Measurements from ENCODE around the gene NPPB. TPM values are rescaled to one million over a fixed set of nuclear protein-coding genes. Genes with fewer than 3 reads are reported as not detected.

Gene NPPB
- total RNA-seq, 1 experiment from 2014 or later = not detected

GRCh38 chr1:11860083-11860482, 1.3 kb upstream of the NPPB start:
- no peak overlapping the region for H3K4me3 Mint-ChIP-seq
- no peak for ATAC-seq
- TF ChIP-seq RELA (CRISPR knock-in tag; IDR thresholded peaks at IDR 0.05; ENCODE audit: borderline replicate concordance) = no peak
- H3K4me1 Mint-ChIP-seq = no peaks in the 10 kb centered on the region
- CTCF ChIA-PET = interaction anchor here (0.7 to 1.5 kb wide), 2 partner anchors 9 to 262 kb away, joined by 3 to 4 read pairs; no protein-coding TSS in a partner anchor
- no peak for DNase-seq (ENCODE audit: low spot score)
- no peaks in the 10 kb centered on the region for H3K9me3 Mint-ChIP-seq
- POLR2A ChIA-PET = no interaction called here
- H3K27ac Mint-ChIP-seq = no peak overlapping the region
- H3K27me3 Mint-ChIP-seq (ENCODE audit: low read depth) = peaks cover 46% of the 10 kb centered on the region
- H3K36me3 Mint-ChIP-seq = no peaks in the 10 kb centered on the region

- ATAC-seq (peak; percentile 80), DNase-seq (ENCODE audit: low spot score) (peak; percentile 92)
- Mint-ChIP-seq H3K9me3 (no peaks in the 10 kb centered on the region), H3K27ac (no peak overlapping the region), H3K4me1 (no peaks in the 10 kb centered on the region), H3K27me3 (ENCODE audit: low read depth) (peaks cover 46% of the 10 kb centered on the region), H3K36me3 (no peaks in the 10 kb centered on the region), H3K4me3 (peak overlapping the region; percentile 29)
- CTCF ChIA-PET = interaction anchor here (0.5 to 1.5 kb wide), 8 partner anchors 8 to 108 kb away, joined by 3 to 11 read pairs (median 4); partner anchors contain the start of genes CLCN6 and MTHFR
- POLR2A ChIA-PET = interaction anchor here (0.6 kb wide), 1 partner anchor 36 kb away, joined by 4 read pairs; no protein-coding TSS in a partner anchor
- TF ChIP-seq OVOL2 (CRISPR knock-in tag; IDR thresholded peaks at IDR 0.05; ENCODE audit: borderline replicate concordance) (no peak), ATF2 (CRISPR knock-in tag; IDR thresholded peaks at IDR 0.05; ENCODE audit: borderline replicate concordance, low read depth) (no peak), GABPB1 (CRISPR knock-in tag; IDR thresholded peaks at IDR 0.05) (peak; percentile 81), ZNF121 (CRISPR knock-in tag; IDR thresholded peaks at IDR 0.05) (0 out of 2 replicates have a peak, but pooled peaks have one; percentile 37), ZNF396 (CRISPR knock-in tag; IDR thresholded peaks at IDR 0.05; ENCODE audit: borderline replicate concordance) (no peak), ZNF317 (CRISPR knock-in tag; IDR thresholded peaks at IDR 0.05; ENCODE audit: borderline replicate concordance, low read depth) (no peak), SP1 (CRISPR knock-in tag; conservative IDR thresholded peaks at IDR 0.05) (peak; percentile 59), ATF1 (CRISPR knock-in tag; IDR thresholded peaks at IDR 0.05) (peak; percentile 88; the same call in 1 of the 2 replicates), ZNF263 (CRISPR knock-in tag; IDR thresholded peaks at IDR 0.05; ENCODE audit: low read depth) (peak; percentile 69; the same call in 1 of the 2 replicates), ZNF671 (CRISPR knock-in tag; IDR thresholded peaks at IDR 0.05) (no peak), AR (CRISPR knock-in tag; IDR thresholded peaks at IDR 0.05) (no peak), NR3C1 (CRISPR knock-in tag; conservative IDR thresholded peaks at IDR 0.05; ENCODE audit: low read depth) (no peak), CTCF (IDR thresholded peaks at IDR 0.05) (no peak), ZNF232 (CRISPR knock-in tag; IDR thresholded peaks at IDR 0.05) (peak; percentile 93), ZMAT4 (CRISPR knock-in tag; IDR thresholded peaks at IDR 0.05) (no peak), IRF2 (CRISPR knock-in tag; IDR thresholded peaks at IDR 0.05; ENCODE audit: borderline replicate concordance, low read depth) (no peak), HMGA2 (CRISPR knock-in tag; IDR thresholded peaks at IDR 0.05) (no peak), ZNF416 (CRISPR knock-in tag; IDR thresholded peaks at IDR 0.05) (no peak), JUN (CRISPR knock-in tag; IDR thresholded peaks at IDR 0.05) (peak; percentile 97), GRHL2 (CRISPR knock-in tag; IDR thresholded peaks at IDR 0.05; ENCODE audit: insufficient replicate concordance, severe bottlenecking) (no peak), TP53 (CRISPR knock-in tag; IDR thresholded peaks at IDR 0.05) (no peak; the same call in 1 of the 2 replicates), NFYB (CRISPR knock-in tag; conservative IDR thresholded peaks at IDR 0.05; ENCODE audit: low read depth) (peak; percentile 40; the same call in 1 of the 2 replicates), CDX4 (CRISPR knock-in tag; IDR thresholded peaks at IDR 0.05; ENCODE audit: borderline replicate concordance) (no peak)
- TF ChIP-seq, protein P1, sequence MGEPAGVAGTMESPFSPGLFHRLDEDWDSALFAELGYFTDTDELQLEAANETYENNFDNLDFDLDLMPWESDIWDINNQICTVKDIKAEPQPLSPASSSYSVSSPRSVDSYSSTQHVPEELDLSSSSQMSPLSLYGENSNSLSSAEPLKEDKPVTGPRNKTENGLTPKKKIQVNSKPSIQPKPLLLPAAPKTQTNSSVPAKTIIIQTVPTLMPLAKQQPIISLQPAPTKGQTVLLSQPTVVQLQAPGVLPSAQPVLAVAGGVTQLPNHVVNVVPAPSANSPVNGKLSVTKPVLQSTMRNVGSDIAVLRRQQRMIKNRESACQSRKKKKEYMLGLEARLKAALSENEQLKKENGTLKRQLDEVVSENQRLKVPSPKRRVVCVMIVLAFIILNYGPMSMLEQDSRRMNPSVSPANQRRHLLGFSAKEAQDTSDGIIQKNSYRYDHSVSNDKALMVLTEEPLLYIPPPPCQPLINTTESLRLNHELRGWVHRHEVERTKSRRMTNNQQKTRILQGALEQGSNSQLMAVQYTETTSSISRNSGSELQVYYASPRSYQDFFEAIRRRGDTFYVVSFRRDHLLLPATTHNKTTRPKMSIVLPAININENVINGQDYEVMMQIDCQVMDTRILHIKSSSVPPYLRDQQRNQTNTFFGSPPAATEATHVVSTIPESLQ (CRISPR knock-in tag; IDR thresholded peaks at IDR 0.05) = no peak
These were observed 475 bp upstream of the NPPB start for GRCh38 chr1:11858968-11859871.

Data from WTC11 (cell line).